Measurements from ENCODE around the gene PIGP. TPM values are rescaled to one million over a fixed set of nuclear protein-coding genes. Genes with fewer than 3 reads are reported as not detected.
A peak's percentile ranks its signal among the peaks of the same experiment; 100 is the strongest.

PIGP gene
- total and polyA plus RNA-seq, 2 of the 13 experiments (the other 11 are each of a cell fraction or from before 2014, with no cell fraction given), result 14.8 to 33.4 TPM

- TF ChIP-seq NCOA2 (CRISPR knock-in tag; IDR thresholded peaks at IDR 0.05), result peak; percentile 75
- no peak for TF ChIP-seq ARID2 (CRISPR knock-in tag; IDR thresholded peaks at IDR 0.05; ENCODE audit: borderline replicate concordance)
- TF ChIP-seq MATR3 (CRISPR knock-in tag; IDR thresholded peaks at IDR 0.05), result no peak
- TF ChIP-seq PRPF4 (IDR thresholded peaks at IDR 0.05; ENCODE audit: low read depth, low read length, poor library complexity, severe bottlenecking), result no peak
- TF ChIP-seq RFXAP (CRISPR knock-in tag; IDR thresholded peaks at IDR 0.05; ENCODE audit: borderline replicate concordance), result peak; percentile 62; the same call in 1 of the 2 replicates
- TF ChIP-seq ZNF367 (CRISPR knock-in tag; IDR thresholded peaks at IDR 0.05; ENCODE audit: borderline replicate concordance), result no peak
- peak; percentile 75 for TF ChIP-seq HOMEZ (CRISPR knock-in tag; IDR thresholded peaks at IDR 0.05; ENCODE audit: low read depth)
- TF ChIP-seq ZNF101 (CRISPR knock-in tag; IDR thresholded peaks at IDR 0.05; ENCODE audit: borderline replicate concordance, low read depth), result no peak
- TF ChIP-seq CHD4 (IDR thresholded peaks at IDR 0.05; ENCODE audit: borderline replicate concordance, low read length), result peak; percentile 32; the same call in 1 of the 2 replicates
- peak; percentile 70; the same call in 1 of the 2 replicates for TF ChIP-seq FOXA1 (IDR thresholded peaks at IDR 0.05)
- TF ChIP-seq FOXA1 (CRISPR knock-in tag; IDR thresholded peaks at IDR 0.05), result peak; percentile 96
- no peak for TF ChIP-seq DZIP1 (CRISPR knock-in tag; IDR thresholded peaks at IDR 0.05)
- no peak for TF ChIP-seq SAFB2 (CRISPR knock-in tag; IDR thresholded peaks at IDR 0.05; ENCODE audit: borderline replicate concordance, low read depth)
- TF ChIP-seq MBD4 (IDR thresholded peaks at IDR 0.05; ENCODE audit: borderline replicate concordance, low read length), result peak; percentile 66; the same call in 1 of the 2 replicates
- TF ChIP-seq SNAPC4 (CRISPR knock-in tag; IDR thresholded peaks at IDR 0.05), result no peak
- no peak for TF ChIP-seq ZNF260 (CRISPR knock-in tag; IDR thresholded peaks at IDR 0.05; ENCODE audit: borderline replicate concordance, low read depth)
- TF ChIP-seq NR2F1 (CRISPR knock-in tag; IDR thresholded peaks at IDR 0.05), result peak in 1 of 2 experiments; percentile 19; a peak in 1 of 4 replicates
- TF ChIP-seq ZGPAT (CRISPR knock-in tag; IDR thresholded peaks at IDR 0.05), result peak; percentile 66
- no peak for TF ChIP-seq PHF8 (CRISPR knock-in tag; IDR thresholded peaks at IDR 0.05)
These were observed 10.1 kb upstream of the PIGP start (continued) for GRCh38 chr21:37082856-37083528.
